Measurements from ENCODE around the gene IL17C.
A peak's percentile ranks its signal among the peaks of the same experiment; 100 is the strongest.

IL17C gene

GRCh38 chr16:88614818-88615580, 23.4 kb upstream of the IL17C start:
- Histone ChIP-seq H3K9me3 (ENCODE audit: control extremely low read depth in 1 of 5, control insufficient read depth in 4 of 5, insufficient read depth in 2 of 5, low read depth in 1 of 5, low read length in 4 of 5) (no peaks in the 10 kb centered on the region), H3K4me1 (ENCODE audit: control extremely low read depth in 1 of 4, control insufficient read depth in 4 of 4, insufficient read depth in 4 of 4, low read length in 3 of 4) (no peaks in the 10 kb centered on the region), H3K36me3 (ENCODE audit: control insufficient read depth in 4 of 4, insufficient read depth in 4 of 4, low read length in 3 of 4) (peaks cover 9 to 82% (median 58%) of the 10 kb centered on the region in 4 experiments), H3K4me3 (ENCODE audit: control insufficient read depth in 1 of 7, extremely low read depth in 1 of 7, insufficient read depth in 4 of 7, low read depth in 2 of 7, low read length in 6 of 7) (no peak overlapping the region), H3K27me3 (replicated peaks in 2 of 5; ENCODE audit: control insufficient read depth in 4 of 5, insufficient read depth in 5 of 5, low read length in 4 of 5) (no peaks in the 10 kb centered on the region), H3K27ac (ENCODE audit: insufficient read depth in 1 of 2, low read depth in 1 of 2, low read length in 2 of 2, poor library complexity in 1 of 2, severe bottlenecking in 2 of 2) (no peak overlapping the region)
- ChIA-PET CTCF (no interaction called here), POLR2A (no interaction called here)
- no peak for DNase-seq
- WGBS (ENCODE audit: insufficient coverage) = 92% methylated on average over 18 of the region's 19 CpGs

DNA sequence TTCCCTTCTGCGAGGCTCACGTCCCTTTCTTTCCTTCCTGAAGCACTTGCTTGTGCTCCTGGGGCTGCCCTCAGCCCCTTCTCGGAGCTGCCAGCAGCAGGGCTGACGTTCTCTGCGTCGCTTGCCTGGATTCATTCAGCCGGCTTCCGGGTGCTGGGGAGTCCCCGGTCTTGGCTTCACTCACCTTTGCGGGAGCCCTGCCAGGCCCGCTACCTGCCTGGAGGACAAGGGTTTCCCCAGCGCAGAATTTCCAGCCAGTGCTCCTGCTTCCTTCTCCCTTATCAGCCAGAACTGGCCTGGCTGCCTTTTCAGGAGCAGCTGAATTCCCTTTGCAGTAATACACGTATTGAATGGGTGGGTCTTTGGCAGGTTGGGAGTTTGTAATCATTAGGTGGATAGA, 22.1 kb upstream of the IL17C start:
- over 99% methylated on average over 11 of the region's 13 CpGs for WGBS (ENCODE audit: insufficient coverage)
- no peak overlapping the region for H3K27ac ChIP-seq (ENCODE audit: insufficient read depth in 1 of 2, low read depth in 1 of 2, low read length in 2 of 2, poor library complexity in 1 of 2, severe bottlenecking in 2 of 2)

DNA sequence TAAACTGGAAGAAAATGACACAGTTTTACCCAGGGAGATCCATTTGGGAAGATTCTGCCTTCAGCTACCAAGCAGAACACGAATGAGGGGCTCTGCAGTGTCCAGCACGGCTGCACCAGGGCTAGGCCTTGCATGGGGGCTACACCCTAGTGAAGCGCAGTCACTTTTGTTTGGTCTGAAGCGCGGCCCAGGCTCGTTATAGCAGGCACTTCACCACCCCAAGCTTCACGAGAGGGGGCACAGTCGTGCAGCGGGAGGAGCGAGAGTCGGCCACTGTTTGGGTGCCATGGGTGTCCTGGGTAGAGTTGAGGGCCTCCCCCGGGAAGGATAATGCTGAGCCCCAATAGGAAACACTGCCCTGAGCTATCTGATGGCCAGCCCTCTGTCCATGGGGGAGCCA, 21.6 kb upstream of the IL17C start:
- CTCF ChIA-PET = interaction anchor here (1.0 to 1.4 kb wide), 2 partner anchors 33 to 46 kb away, joined by 3 read pairs; partner anchors contain the start of genes CYBA and MVD
- POLR2A ChIA-PET = no interaction called here
- 93% methylated on average over 9 of the region's 12 CpGs for WGBS (ENCODE audit: insufficient coverage)
- Histone ChIP-seq H3K4me3 (ENCODE audit: control insufficient read depth in 1 of 7, extremely low read depth in 1 of 7, insufficient read depth in 4 of 7, low read depth in 2 of 7, low read length in 6 of 7) (no peak overlapping the region), H3K36me3 (ENCODE audit: control insufficient read depth in 4 of 4, insufficient read depth in 4 of 4, low read length in 3 of 4) (peaks cover 9 to 67% (median 46%) of the 10 kb centered on the region in 4 experiments), H3K9me3 (ENCODE audit: control extremely low read depth in 1 of 5, control insufficient read depth in 4 of 5, insufficient read depth in 2 of 5, low read depth in 1 of 5, low read length in 4 of 5) (no peaks in the 10 kb centered on the region), H3K4me1 (ENCODE audit: control extremely low read depth in 1 of 4, control insufficient read depth in 4 of 4, insufficient read depth in 4 of 4, low read length in 3 of 4) (no peaks in the 10 kb centered on the region), H3K27ac (ENCODE audit: insufficient read depth in 1 of 2, low read depth in 1 of 2, low read length in 2 of 2, poor library complexity in 1 of 2, severe bottlenecking in 2 of 2) (no peak overlapping the region), H3K27me3 (replicated peaks in 2 of 5; ENCODE audit: control insufficient read depth in 4 of 5, insufficient read depth in 5 of 5, low read length in 4 of 5) (no peaks in the 10 kb centered on the region)
- DNase-seq = no peak

More for the DNA sequence above, 22.1 kb upstream of the IL17C start:
- no peak overlapping the region for H3K4me3 ChIP-seq (ENCODE audit: control insufficient read depth in 1 of 7, extremely low read depth in 1 of 7, insufficient read depth in 4 of 7, low read depth in 2 of 7, low read length in 6 of 7)
- no peak for DNase-seq
- H3K36me3 ChIP-seq (ENCODE audit: control insufficient read depth in 4 of 4, insufficient read depth in 4 of 4, low read length in 3 of 4) = peaks cover 9 to 69% (median 48%) of the 10 kb centered on the region in 4 experiments
- ChIA-PET CTCF (interaction anchor here (1.0 to 1.4 kb wide), 2 partner anchors 34 to 46 kb away, joined by 3 read pairs; partner anchors contain the start of genes CYBA and MVD), POLR2A (no interaction called here)
- no peaks in the 10 kb centered on the region for H3K9me3 ChIP-seq (ENCODE audit: control extremely low read depth in 1 of 5, control insufficient read depth in 4 of 5, insufficient read depth in 2 of 5, low read depth in 1 of 5, low read length in 4 of 5)
- H3K4me1 ChIP-seq (ENCODE audit: control extremely low read depth in 1 of 4, control insufficient read depth in 4 of 4, insufficient read depth in 4 of 4, low read length in 3 of 4) = no peaks in the 10 kb centered on the region
- H3K27me3 ChIP-seq (replicated peaks in 2 of 5; ENCODE audit: control insufficient read depth in 4 of 5, insufficient read depth in 5 of 5, low read length in 4 of 5) = no peaks in the 10 kb centered on the region

GRCh38 chr16:88617268-88618031, 20.9 kb upstream of the IL17C start:
- Histone ChIP-seq H3K4me3 (ENCODE audit: control insufficient read depth in 1 of 7, extremely low read depth in 1 of 7, insufficient read depth in 4 of 7, low read depth in 2 of 7, low read length in 6 of 7) (no peak overlapping the region), H3K4me1 (ENCODE audit: control extremely low read depth in 1 of 4, control insufficient read depth in 4 of 4, insufficient read depth in 4 of 4, low read length in 3 of 4) (no peaks in the 10 kb centered on the region), H3K36me3 (ENCODE audit: control insufficient read depth in 4 of 4, insufficient read depth in 4 of 4, low read length in 3 of 4) (peaks cover 9 to 68% (median 48%) of the 10 kb centered on the region in 4 experiments), H3K27me3 (replicated peaks in 2 of 5; ENCODE audit: control insufficient read depth in 4 of 5, insufficient read depth in 5 of 5, low read length in 4 of 5) (no peaks in the 10 kb centered on the region), H3K27ac (ENCODE audit: insufficient read depth in 1 of 2, low read depth in 1 of 2, low read length in 2 of 2, poor library complexity in 1 of 2, severe bottlenecking in 2 of 2) (peak overlapping the region in 1 of 2 experiments; percentile 43), H3K9me3 (ENCODE audit: control extremely low read depth in 1 of 5, control insufficient read depth in 4 of 5, insufficient read depth in 2 of 5, low read depth in 1 of 5, low read length in 4 of 5) (no peaks in the 10 kb centered on the region)
- 97% methylated on average over 18 of the region's 20 CpGs for WGBS (ENCODE audit: insufficient coverage)
- DNase-seq = no peak
- POLR2A ChIA-PET = no interaction called here
- CTCF ChIA-PET = interaction anchor here (0.8 to 1.4 kb wide), 4 partner anchors 10 to 68 kb away, joined by 3 read pairs; partner anchors contain the start of genes CYBA and MVD

- ChIA-PET POLR2A (no interaction called here), CTCF (interaction anchor here (0.8 kb wide), 1 partner anchor 9 kb away, joined by 3 read pairs; no protein-coding TSS in a partner anchor)
- H3K4me1 ChIP-seq (ENCODE audit: control extremely low read depth in 1 of 4, control insufficient read depth in 4 of 4, insufficient read depth in 4 of 4, low read length in 3 of 4) = no peaks in the 10 kb centered on the region
- no peak overlapping the region for H3K4me3 ChIP-seq (ENCODE audit: control insufficient read depth in 1 of 7, extremely low read depth in 1 of 7, insufficient read depth in 4 of 7, low read depth in 2 of 7, low read length in 6 of 7)
- no peak overlapping the region for H3K27ac ChIP-seq (ENCODE audit: insufficient read depth in 1 of 2, low read depth in 1 of 2, low read length in 2 of 2, poor library complexity in 1 of 2, severe bottlenecking in 2 of 2)
- H3K36me3 ChIP-seq (ENCODE audit: control insufficient read depth in 4 of 4, insufficient read depth in 4 of 4, low read length in 3 of 4) = peaks cover 7 to 71% (median 49%) of the 10 kb centered on the region in 4 experiments
- H3K9me3 ChIP-seq (ENCODE audit: control extremely low read depth in 1 of 5, control insufficient read depth in 4 of 5, insufficient read depth in 2 of 5, low read depth in 1 of 5, low read length in 4 of 5) = no peaks in the 10 kb centered on the region
- no peaks in the 10 kb centered on the region for H3K27me3 ChIP-seq (replicated peaks in 2 of 5; ENCODE audit: control insufficient read depth in 4 of 5, insufficient read depth in 5 of 5, low read length in 4 of 5)
- no peak for DNase-seq
- 98% methylated on average over 16 of the region's 20 CpGs for WGBS (ENCODE audit: insufficient coverage)
Observed at GRCh38 chr16:88618182-88618955, 20.0 kb upstream of the IL17C start.

DNA sequence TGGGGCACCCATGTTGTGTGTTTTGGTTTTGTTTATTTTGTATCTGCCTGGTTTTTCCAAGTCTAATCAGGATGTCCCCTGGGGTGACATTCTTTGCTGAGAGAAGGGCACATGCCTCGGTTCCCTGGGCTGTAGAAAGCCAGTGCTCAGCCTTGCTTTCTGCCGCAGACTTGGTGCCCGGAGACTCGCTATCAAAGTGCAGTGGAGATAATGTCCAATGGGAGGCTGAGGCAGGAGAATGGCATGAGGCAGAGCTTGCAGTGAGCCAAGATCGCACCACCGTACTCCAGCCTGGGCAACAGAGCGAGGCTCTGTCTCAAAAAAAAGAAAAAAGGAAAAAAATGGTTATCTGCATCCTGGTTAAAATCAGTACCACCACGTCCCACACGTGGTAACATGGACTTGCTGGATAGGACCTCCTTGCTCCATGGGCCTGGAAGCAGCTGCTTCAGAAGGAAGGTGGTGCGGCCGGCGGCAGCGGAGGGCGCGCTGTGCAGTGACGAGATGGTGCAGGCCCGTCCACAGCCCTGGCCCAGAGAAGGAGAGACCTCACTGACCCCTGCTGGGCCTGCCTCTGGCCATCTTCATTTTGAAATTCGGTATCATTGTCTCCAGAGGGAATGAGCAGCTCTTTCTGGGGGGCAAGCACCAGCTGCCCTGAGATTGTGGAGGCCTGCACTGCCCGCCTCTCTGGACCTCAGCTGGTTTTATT, 19.3 kb upstream of the IL17C start:
- peaks cover 6 to 73% (median 52%) of the 10 kb centered on the region in 4 experiments for H3K36me3 ChIP-seq (ENCODE audit: control insufficient read depth in 4 of 4, insufficient read depth in 4 of 4, low read length in 3 of 4)
- WGBS (ENCODE audit: insufficient coverage) = 97% methylated on average over 19 of the region's 19 CpGs
- CTCF ChIA-PET = interaction anchor here (0.8 to 1.2 kb wide), 4 partner anchors 10 to 29 kb away, joined by 3 to 5 read pairs (median 4); no protein-coding TSS in a partner anchor
- no peaks in the 10 kb centered on the region for H3K4me1 ChIP-seq (ENCODE audit: control extremely low read depth in 1 of 4, control insufficient read depth in 4 of 4, insufficient read depth in 4 of 4, low read length in 3 of 4)
- no peaks in the 10 kb centered on the region for H3K27me3 ChIP-seq (replicated peaks in 2 of 5; ENCODE audit: control insufficient read depth in 4 of 5, insufficient read depth in 5 of 5, low read length in 4 of 5)
- H3K9me3 ChIP-seq (ENCODE audit: control extremely low read depth in 1 of 5, control insufficient read depth in 4 of 5, insufficient read depth in 2 of 5, low read depth in 1 of 5, low read length in 4 of 5) = no peaks in the 10 kb centered on the region
- no peak for DNase-seq
- H3K27ac ChIP-seq (ENCODE audit: insufficient read depth in 1 of 2, low read depth in 1 of 2, low read length in 2 of 2, poor library complexity in 1 of 2, severe bottlenecking in 2 of 2) = no peak overlapping the region
- no peak overlapping the region for H3K4me3 ChIP-seq (ENCODE audit: control insufficient read depth in 1 of 7, extremely low read depth in 1 of 7, insufficient read depth in 4 of 7, low read depth in 2 of 7, low read length in 6 of 7)
- POLR2A ChIA-PET = no interaction called here
